PFSK-1 (cell line): ENCODE data around the gene CLK1.

Source experiments
- FOXP2 ChIP-seq: optimal IDR thresholded peaks from 2 replicates; pipeline ENCODE3; 2011; ENCODE audit warnings: borderline replicate concordance, control low read depth, inconsistent platforms; ENCODE audit not compliant: insufficient read depth; ENCODE audit errors: extremely low read length, extremely low read depth
- POLR2AphosphoS5 ChIP-seq: IDR thresholded peaks from 2 replicates; pipeline ENCODE4 v1.6.1; 2012; ENCODE audit warnings: low read depth, mild to moderate bottlenecking, control low read depth, low read length, moderate library complexity
- SIN3A ChIP-seq: IDR thresholded peaks from 2 replicates; pipeline ENCODE4 v1.6.1; 2012; ENCODE audit warnings: mild to moderate bottlenecking, low read length, moderate library complexity, borderline replicate concordance; ENCODE audit not compliant: insufficient read depth
- TAF1 ChIP-seq: IDR thresholded peaks from 2 replicates; pipeline ENCODE4 v1.6.1; 2012; ENCODE audit warnings: low read length, control low read depth, borderline replicate concordance; ENCODE audit not compliant: insufficient read depth
- TF ChIP-seq, protein P1 (sequence below), 2 experiments: IDR thresholded peaks; 2 replicates each; pipeline versions ENCODE4 v1.6.1 to v1.8.0; 2011 to 2012; ENCODE audit warnings: low read depth in 2 of 2, low read length in 2 of 2, control low read depth in 1 of 2, inconsistent platforms in 1 of 2, mild to moderate bottlenecking in 1 of 2, moderate library complexity in 1 of 2; ENCODE audit not compliant: insufficient read depth in 1 of 2

Gene CLK1

GRCh38 chr2:200811333-200812121 is 52.9 kb downstream of the CLK1 start, which contains the start of gene BZW1:
BZW1 (plus strand) TSS chr2:200811910; CDS start chr2:200813218, 1,308 bp downstream.
- TF ChIP-seq FOXP2, result peak; percentile 29
- peak; percentile 86 for TF ChIP-seq TAF1
- TF ChIP-seq POLR2AphosphoS5, result peak; percentile 77
- TF ChIP-seq, protein P1, sequence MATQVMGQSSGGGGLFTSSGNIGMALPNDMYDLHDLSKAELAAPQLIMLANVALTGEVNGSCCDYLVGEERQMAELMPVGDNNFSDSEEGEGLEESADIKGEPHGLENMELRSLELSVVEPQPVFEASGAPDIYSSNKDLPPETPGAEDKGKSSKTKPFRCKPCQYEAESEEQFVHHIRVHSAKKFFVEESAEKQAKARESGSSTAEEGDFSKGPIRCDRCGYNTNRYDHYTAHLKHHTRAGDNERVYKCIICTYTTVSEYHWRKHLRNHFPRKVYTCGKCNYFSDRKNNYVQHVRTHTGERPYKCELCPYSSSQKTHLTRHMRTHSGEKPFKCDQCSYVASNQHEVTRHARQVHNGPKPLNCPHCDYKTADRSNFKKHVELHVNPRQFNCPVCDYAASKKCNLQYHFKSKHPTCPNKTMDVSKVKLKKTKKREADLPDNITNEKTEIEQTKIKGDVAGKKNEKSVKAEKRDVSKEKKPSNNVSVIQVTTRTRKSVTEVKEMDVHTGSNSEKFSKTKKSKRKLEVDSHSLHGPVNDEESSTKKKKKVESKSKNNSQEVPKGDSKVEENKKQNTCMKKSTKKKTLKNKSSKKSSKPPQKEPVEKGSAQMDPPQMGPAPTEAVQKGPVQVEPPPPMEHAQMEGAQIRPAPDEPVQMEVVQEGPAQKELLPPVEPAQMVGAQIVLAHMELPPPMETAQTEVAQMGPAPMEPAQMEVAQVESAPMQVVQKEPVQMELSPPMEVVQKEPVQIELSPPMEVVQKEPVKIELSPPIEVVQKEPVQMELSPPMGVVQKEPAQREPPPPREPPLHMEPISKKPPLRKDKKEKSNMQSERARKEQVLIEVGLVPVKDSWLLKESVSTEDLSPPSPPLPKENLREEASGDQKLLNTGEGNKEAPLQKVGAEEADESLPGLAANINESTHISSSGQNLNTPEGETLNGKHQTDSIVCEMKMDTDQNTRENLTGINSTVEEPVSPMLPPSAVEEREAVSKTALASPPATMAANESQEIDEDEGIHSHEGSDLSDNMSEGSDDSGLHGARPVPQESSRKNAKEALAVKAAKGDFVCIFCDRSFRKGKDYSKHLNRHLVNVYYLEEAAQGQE (IDR thresholded peaks at IDR 0.05; ENCODE audit: insufficient read depth in 1 of 2, low read depth in 2 of 2, low read length in 2 of 2), result no peak
- no peak; the same call in 1 of the 2 replicates for TF ChIP-seq SIN3A

GRCh38 chr2:200810998-200811332 is 53.5 kb downstream of the CLK1 start:
- peak; percentile 49; the same call in 1 of the 2 replicates for TF ChIP-seq POLR2AphosphoS5
- TF ChIP-seq SIN3A, result no peak

DNA sequence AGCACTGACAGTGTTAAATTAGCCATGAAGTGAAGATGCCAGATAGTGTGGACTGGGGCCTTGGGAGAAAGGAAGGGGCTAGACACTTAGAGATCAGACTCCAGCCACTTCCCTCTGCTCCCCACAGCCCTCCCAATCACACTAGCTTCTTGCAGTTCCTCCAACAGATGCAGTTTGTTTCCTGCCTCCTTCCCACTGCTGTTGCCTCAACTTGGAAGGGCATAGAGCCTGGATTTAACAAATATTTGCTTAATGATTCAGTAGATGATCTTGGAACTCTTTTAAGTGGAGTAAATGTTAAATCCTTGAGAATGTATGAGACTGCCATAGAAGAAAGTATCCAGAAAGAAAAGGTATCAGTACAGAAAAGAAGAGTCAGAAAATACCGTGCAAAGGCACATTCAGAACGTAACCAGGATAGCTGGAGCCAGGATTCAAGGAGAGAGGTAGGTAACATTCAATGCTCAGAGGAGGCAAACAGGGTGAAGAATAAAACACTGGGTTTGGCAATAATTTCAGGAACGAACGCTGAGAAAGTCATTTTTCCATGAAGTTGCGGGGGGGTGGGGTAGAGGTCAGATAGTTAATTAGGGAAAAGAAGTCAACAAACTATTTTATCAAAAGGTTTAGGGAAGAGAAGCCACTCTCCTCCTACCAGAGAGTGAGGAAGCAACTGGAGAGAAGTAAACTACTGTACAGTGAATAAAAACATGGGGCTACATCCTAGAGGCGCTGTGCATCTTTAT is 54.0 kb downstream of the CLK1 start:
- TF ChIP-seq, protein P1 (IDR thresholded peaks at IDR 0.05; ENCODE audit: insufficient read depth in 1 of 2, low read depth in 2 of 2, low read length in 2 of 2), result no peak
- no peak for TF ChIP-seq FOXP2
- TF ChIP-seq SIN3A, result no peak
- no peak for TF ChIP-seq TAF1
- no peak; the same call in 1 of the 2 replicates for TF ChIP-seq POLR2AphosphoS5

GRCh38 chr2:200809506-200810251 is 54.8 kb downstream of the CLK1 start:
- no peak for TF ChIP-seq FOXP2
- no peak for TF ChIP-seq TAF1
- TF ChIP-seq SIN3A, result no peak
- TF ChIP-seq POLR2AphosphoS5, result no peak
- TF ChIP-seq, protein P1 (IDR thresholded peaks at IDR 0.05; ENCODE audit: insufficient read depth in 1 of 2, low read depth in 2 of 2, low read length in 2 of 2), result no peak
